HepG2 (cell line): ENCODE results near the gene FKBP9. TPM values are rescaled to one million over a fixed set of nuclear protein-coding genes. Genes with fewer than 3 reads are reported as not detected.

ENCODE experiments used
- ATAD3A ChIP-seq: sonication (generic); formaldehyde crosslinking; IDR thresholded peaks from 2 replicates; pipeline ENCODE4 v1.4.0; 2020; ENCODE audit warnings: missing genetic modification reagents
- DMAP1 ChIP-seq: IDR thresholded peaks from 2 replicates; pipeline ENCODE4 v1.6.1; 2016
- EED ChIP-seq: sonication (generic); formaldehyde crosslinking; IDR thresholded peaks from 2 replicates; pipeline ENCODE4 v1.5.0; 2020; ENCODE audit warnings: mild to moderate bottlenecking, missing genetic modification reagents
- FOXA3 ChIP-seq: IDR thresholded peaks from 2 replicates; pipeline ENCODE4 v1.6.1; 2016; ENCODE audit warnings: missing genetic modification reagents, missing compliant biosample characterization
- GATAD2A ChIP-seq: IDR thresholded peaks from 2 replicates; pipeline ENCODE4 v1.6.1; 2016
- HES4 ChIP-seq: sonication (generic); formaldehyde crosslinking; IDR thresholded peaks from 2 replicates; pipeline ENCODE4 v1.9.0; 2021; ENCODE audit warnings: mild to moderate bottlenecking, missing genetic modification reagents, borderline replicate concordance
- MED13 ChIP-seq: sonication (generic); formaldehyde crosslinking; IDR thresholded peaks from 2 replicates; pipeline ENCODE4 v1.5.0; 2020; ENCODE audit warnings: missing genetic modification reagents
- SRSF1 ChIP-seq: fragments of 200-400 bp; formaldehyde crosslinking; optimal IDR thresholded peaks from 2 replicates; pipeline ENCODE3; 2017; ENCODE audit warnings: mild to moderate bottlenecking, low read depth, low read length, moderate library complexity
- SYNCRIP ChIP-seq: fragments of 200-400 bp; formaldehyde crosslinking; IDR thresholded peaks from 2 replicates; pipeline ENCODE4 v1.6.1; 2018; ENCODE audit warnings: mild to moderate bottlenecking, low read depth, low read length; ENCODE audit not compliant: insufficient read depth
- TAF15 ChIP-seq: fragments of 200-400 bp; formaldehyde crosslinking; IDR thresholded peaks from one replicate; pipeline ENCODE4 v1.6.1; 2018; ENCODE audit warnings: mild to moderate bottlenecking, low read depth, low read length; ENCODE audit not compliant: poor library complexity, severe bottlenecking
- TGIF2 ChIP-seq: IDR thresholded peaks from 2 replicates; pipeline ENCODE4 v1.6.1; 2016; ENCODE audit warnings: control low read depth, missing compliant biosample characterization
- THYN1 ChIP-seq: sonication (generic); formaldehyde crosslinking; IDR thresholded peaks from 2 replicates; pipeline ENCODE4 v1.8.1; 2023; ENCODE audit warnings: low read depth, mild to moderate bottlenecking, moderate library complexity, missing genetic modification reagents, borderline replicate concordance
- YEATS4 ChIP-seq: sonication (generic); formaldehyde crosslinking; IDR thresholded peaks from 2 replicates; pipeline ENCODE4 v1.4.0; 2020; ENCODE audit warnings: missing genetic modification reagents, borderline replicate concordance
- ZNF441 ChIP-seq: sonication (generic); formaldehyde crosslinking; IDR thresholded peaks from 2 replicates; pipeline ENCODE4 v1.7.0; 2021; ENCODE audit warnings: missing genetic modification reagents, borderline replicate concordance
- ZNF703 ChIP-seq: sonication (generic); formaldehyde crosslinking; IDR thresholded peaks from 2 replicates; pipeline ENCODE4 v1.5.1; 2020; ENCODE audit warnings: missing genetic modification reagents, mild to moderate bottlenecking, moderate library complexity, borderline replicate concordance
- polyA plus RNA-seq, 8 experiments: library from polyadenylated mRNA; depleted of rRNA in 3 of 8; stranded (reverse) in 7 of 8; unstranded in 1 of 8; fragments of >200 nt; fragmentation: Illumina TruSeq in 4 of 8; extraction: Trizol in 4 of 8; gene quantifications; 2 replicates each; pipeline versions ENCODE4 v1.2.1 to v1.2.3, GENCODE V29; 2011 to 2016; ENCODE audit warnings: low read depth in 4 of 8, missing spikeins in 1 of 8, mixed read lengths in 1 of 8; ENCODE audit not compliant: insufficient read depth in 1 of 8
- total RNA-seq, 5 experiments: library from RNA; depleted of rRNA; stranded (reverse); fragments of >200 nt; fragmentation: Illumina TruSeq; extraction: Trizol; gene quantifications; 2 replicates each; pipeline ENCODE4 v1.2.3, GENCODE V29; 2016; ENCODE audit warnings: low read depth in 1 of 5
- TF ChIP-seq, protein P1 (sequence below): sonication (generic); formaldehyde crosslinking; IDR thresholded peaks from 2 replicates; pipeline ENCODE4 v1.5.1; 2020; ENCODE audit warnings: mild to moderate bottlenecking, missing genetic modification reagents, moderate library complexity
- TF ChIP-seq, protein P2 (sequence below): sonication (generic); formaldehyde crosslinking; IDR thresholded peaks from 2 replicates; pipeline ENCODE4 v1.5.1; 2020; ENCODE audit warnings: mild to moderate bottlenecking, moderate library complexity, missing genetic modification reagents
- TF ChIP-seq, protein P3 (sequence below): sonication (generic); formaldehyde crosslinking; IDR thresholded peaks from 2 replicates; pipeline ENCODE4 v1.4.0; 2020; ENCODE audit warnings: missing genetic modification reagents, borderline replicate concordance
- TF ChIP-seq, protein P4 (sequence below): sonication (generic); formaldehyde crosslinking; IDR thresholded peaks from 2 replicates; pipeline ENCODE4 v1.5.0; 2020; ENCODE audit warnings: missing genetic modification reagents, mild to moderate bottlenecking, borderline replicate concordance

Gene FKBP9
- total and polyA plus RNA-seq, 2 of the 13 experiments (the other 11 are each of a cell fraction or from before 2014, with no cell fraction given) = 34.0 to 41.5 TPM

DNA sequence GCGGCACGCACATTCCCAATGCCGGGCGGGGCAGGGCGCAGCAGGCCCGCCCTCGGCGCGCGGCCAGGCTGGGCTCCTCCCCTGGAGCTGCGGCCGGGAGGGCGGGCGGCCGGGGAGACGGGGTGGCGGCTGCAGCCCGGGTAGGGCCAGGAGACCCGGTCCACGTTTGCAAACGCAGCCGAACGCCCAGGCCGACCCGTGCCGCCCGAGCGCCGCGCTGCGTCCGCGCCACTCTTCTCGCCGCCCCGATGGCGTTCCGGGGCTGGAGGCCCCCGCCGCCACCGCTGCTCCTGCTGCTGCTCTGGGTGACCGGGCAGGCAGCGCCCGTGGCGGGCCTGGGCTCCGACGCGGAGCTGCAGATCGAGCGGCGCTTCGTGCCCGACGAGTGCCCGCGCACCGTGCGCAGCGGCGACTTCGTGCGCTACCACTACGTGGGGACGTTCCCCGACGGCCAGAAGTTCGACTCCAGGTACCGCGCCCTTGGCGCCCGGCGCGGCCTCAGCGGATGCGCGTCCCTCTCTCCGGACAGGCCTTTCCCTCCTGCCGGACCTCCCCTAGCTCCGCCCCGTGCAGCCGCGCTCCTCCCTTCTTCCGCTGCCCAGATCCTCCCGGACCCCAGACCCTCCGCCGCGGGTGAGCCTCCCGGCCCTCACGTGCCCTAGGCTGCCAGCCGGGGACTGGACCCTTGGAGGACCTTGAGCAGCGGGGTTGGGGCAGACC lies at the start of gene FKBP9 (continued):
- TF ChIP-seq, protein P1, sequence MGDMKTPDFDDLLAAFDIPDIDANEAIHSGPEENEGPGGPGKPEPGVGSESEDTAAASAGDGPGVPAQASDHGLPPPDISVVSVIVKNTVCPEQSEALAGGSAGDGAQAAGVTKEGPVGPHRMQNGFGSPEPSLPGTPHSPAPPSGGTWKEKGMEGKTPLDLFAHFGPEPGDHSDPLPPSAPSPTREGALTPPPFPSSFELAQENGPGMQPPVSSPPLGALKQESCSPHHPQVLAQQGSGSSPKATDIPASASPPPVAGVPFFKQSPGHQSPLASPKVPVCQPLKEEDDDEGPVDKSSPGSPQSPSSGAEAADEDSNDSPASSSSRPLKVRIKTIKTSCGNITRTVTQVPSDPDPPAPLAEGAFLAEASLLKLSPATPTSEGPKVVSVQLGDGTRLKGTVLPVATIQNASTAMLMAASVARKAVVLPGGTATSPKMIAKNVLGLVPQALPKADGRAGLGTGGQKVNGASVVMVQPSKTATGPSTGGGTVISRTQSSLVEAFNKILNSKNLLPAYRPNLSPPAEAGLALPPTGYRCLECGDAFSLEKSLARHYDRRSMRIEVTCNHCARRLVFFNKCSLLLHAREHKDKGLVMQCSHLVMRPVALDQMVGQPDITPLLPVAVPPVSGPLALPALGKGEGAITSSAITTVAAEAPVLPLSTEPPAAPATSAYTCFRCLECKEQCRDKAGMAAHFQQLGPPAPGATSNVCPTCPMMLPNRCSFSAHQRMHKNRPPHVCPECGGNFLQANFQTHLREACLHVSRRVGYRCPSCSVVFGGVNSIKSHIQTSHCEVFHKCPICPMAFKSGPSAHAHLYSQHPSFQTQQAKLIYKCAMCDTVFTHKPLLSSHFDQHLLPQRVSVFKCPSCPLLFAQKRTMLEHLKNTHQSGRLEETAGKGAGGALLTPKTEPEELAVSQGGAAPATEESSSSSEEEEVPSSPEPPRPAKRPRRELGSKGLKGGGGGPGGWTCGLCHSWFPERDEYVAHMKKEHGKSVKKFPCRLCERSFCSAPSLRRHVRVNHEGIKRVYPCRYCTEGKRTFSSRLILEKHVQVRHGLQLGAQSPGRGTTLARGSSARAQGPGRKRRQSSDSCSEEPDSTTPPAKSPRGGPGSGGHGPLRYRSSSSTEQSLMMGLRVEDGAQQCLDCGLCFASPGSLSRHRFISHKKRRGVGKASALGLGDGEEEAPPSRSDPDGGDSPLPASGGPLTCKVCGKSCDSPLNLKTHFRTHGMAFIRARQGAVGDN (CRISPR knock-in tag) = peak; percentile 95
- TF ChIP-seq MED13 (CRISPR knock-in tag) (no peak), TGIF2 (CRISPR knock-in tag) (0 out of 2 replicates have a peak, but pooled peaks have one; percentile 21), HES4 (CRISPR knock-in tag) (peak; percentile 70), GATAD2A (CRISPR knock-in tag) (peak; percentile 56; the same call in 1 of the 2 replicates), SRSF1 (peak; percentile 91), YEATS4 (peak; percentile 97), SYNCRIP (no peak), FOXA3 (peak; percentile 46), ZNF441 (CRISPR knock-in tag) (peak; percentile 21; the same call in 1 of the 2 replicates), ATAD3A (no peak), TAF15 (peak; percentile 54), ZNF703 (CRISPR knock-in tag) (no peak), DMAP1 (peak; percentile 78; the same call in 1 of the 2 replicates), EED (peak; percentile 71; the same call in 1 of the 2 replicates), THYN1 (no peak)
- TF ChIP-seq, protein P2, sequence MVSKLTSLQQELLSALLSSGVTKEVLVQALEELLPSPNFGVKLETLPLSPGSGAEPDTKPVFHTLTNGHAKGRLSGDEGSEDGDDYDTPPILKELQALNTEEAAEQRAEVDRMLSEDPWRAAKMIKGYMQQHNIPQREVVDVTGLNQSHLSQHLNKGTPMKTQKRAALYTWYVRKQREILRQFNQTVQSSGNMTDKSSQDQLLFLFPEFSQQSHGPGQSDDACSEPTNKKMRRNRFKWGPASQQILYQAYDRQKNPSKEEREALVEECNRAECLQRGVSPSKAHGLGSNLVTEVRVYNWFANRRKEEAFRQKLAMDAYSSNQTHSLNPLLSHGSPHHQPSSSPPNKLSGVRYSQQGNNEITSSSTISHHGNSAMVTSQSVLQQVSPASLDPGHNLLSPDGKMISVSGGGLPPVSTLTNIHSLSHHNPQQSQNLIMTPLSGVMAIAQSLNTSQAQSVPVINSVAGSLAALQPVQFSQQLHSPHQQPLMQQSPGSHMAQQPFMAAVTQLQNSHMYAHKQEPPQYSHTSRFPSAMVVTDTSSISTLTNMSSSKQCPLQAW (CRISPR knock-in tag) = peak; percentile 55; the same call in 1 of the 2 replicates
- TF ChIP-seq, protein P3, sequence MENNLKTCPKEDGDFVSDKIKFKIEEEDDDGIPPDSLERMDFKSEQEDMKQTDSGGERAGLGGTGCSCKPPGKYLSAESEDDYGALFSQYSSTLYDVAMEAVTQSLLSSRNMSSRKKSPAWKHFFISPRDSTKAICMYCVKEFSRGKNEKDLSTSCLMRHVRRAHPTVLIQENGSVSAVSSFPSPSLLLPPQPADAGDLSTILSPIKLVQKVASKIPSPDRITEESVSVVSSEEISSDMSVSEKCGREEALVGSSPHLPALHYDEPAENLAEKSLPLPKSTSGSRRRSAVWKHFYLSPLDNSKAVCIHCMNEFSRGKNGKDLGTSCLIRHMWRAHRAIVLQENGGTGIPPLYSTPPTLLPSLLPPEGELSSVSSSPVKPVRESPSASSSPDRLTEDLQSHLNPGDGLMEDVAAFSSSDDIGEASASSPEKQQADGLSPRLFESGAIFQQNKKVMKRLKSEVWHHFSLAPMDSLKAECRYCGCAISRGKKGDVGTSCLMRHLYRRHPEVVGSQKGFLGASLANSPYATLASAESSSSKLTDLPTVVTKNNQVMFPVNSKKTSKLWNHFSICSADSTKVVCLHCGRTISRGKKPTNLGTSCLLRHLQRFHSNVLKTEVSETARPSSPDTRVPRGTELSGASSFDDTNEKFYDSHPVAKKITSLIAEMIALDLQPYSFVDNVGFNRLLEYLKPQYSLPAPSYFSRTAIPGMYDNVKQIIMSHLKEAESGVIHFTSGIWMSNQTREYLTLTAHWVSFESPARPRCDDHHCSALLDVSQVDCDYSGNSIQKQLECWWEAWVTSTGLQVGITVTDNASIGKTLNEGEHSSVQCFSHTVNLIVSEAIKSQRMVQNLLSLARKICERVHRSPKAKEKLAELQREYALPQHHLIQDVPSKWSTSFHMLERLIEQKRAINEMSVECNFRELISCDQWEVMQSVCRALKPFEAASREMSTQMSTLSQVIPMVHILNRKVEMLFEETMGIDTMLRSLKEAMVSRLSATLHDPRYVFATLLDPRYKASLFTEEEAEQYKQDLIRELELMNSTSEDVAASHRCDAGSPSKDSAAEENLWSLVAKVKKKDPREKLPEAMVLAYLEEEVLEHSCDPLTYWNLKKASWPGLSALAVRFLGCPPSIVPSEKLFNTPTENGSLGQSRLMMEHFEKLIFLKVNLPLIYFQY (CRISPR knock-in tag) = 0 out of 2 replicates have a peak, but pooled peaks have one; percentile 48
- TF ChIP-seq, protein P4, sequence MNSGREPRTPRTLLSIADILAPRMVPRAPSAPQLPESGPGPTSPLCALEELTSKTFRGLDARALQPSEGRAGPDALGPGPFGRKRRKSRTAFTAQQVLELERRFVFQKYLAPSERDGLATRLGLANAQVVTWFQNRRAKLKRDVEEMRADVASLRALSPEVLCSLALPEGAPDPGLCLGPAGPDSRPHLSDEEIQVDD (CRISPR knock-in tag) = no peak
